Activated CD4-positive, alpha-beta T cell treated with anti-CD3 and anti-CD28 coated beads, Interleukin-2, amount 10 ng/mL, durations not matched to agents 24 days and 14 days (primary cell): ENCODE results near the gene NXPH4. TPM values are rescaled to one million over a fixed set of nuclear protein-coding genes. Genes with fewer than 3 reads are reported as not detected.

Source experiments
- DNase-seq: peaks from one replicate; pipeline ENCODE4 v3.0.0; 2022
- H3K27ac Mint-ChIP-seq: one replicate; pipeline ENCODE4 v1.8.0; 2022; ENCODE audit warnings: mild to moderate bottlenecking, mixed read lengths
- H3K27me3 Mint-ChIP-seq: one replicate; pipeline ENCODE4 v1.8.0; 2022; ENCODE audit warnings: mixed read lengths
- H3K36me3 Mint-ChIP-seq: one replicate; pipeline ENCODE4 v1.8.0; 2022; ENCODE audit warnings: low read depth, mild to moderate bottlenecking, mixed read lengths
- H3K4me1 Mint-ChIP-seq: one replicate; pipeline ENCODE4 v1.8.0; 2021; ENCODE audit warnings: mixed read lengths
- H3K4me3 Mint-ChIP-seq: one replicate; pipeline ENCODE4 v1.8.0; 2022; ENCODE audit warnings: mild to moderate bottlenecking, moderate library complexity, mixed read lengths
- H3K9me3 Mint-ChIP-seq: one replicate; pipeline ENCODE4 v1.8.0; 2021; ENCODE audit warnings: mixed read lengths
- intact Hi-C: fragments of 100-400 bp; cut with micrococcal nuclease; formaldehyde crosslinking; loops from one replicate; pipeline ENCODE4 v1.15.1; 2023
- total RNA-seq: library from RNA; stranded (reverse); gene quantifications from 2 replicates; pipeline ENCODE4 v1.2.3, GENCODE V29; 2022

Gene NXPH4
- total RNA-seq, 1 donor from 2014 or later, result 0.47 TPM

DNA sequence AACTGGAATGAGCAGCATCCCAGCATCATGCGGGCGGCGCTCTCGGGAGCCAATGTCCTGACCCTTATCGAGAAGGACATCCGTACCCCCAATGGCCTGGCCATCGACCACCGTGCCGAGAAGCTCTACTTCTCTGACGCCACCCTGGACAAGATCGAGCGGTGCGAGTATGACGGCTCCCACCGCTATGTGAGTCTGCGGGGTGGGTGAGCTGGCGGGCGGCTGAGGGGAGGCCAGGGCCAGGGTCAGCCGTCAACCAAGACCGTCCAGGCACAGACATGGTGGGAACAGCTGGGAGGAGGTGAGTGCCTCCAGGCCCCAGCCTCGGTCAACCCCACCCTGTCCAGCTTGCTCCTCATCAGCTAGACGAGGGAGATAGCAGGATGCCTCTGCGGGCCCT, 25.8 kb upstream of the NXPH4 start:
- intact Hi-C loops, result no loop called here
- Mint-ChIP-seq H3K27me3 (no peaks in the 10 kb centered on the region), H3K9me3 (no peaks in the 10 kb centered on the region), H3K27ac (no peak overlapping the region), H3K4me1 (no peaks in the 10 kb centered on the region), H3K4me3 (no peak overlapping the region), H3K36me3 (no peaks in the 10 kb centered on the region)
- DNase-seq, result no peak

GRCh38 chr12:57191410-57191809, 25.2 kb upstream of the NXPH4 start:
- no peaks in the 10 kb centered on the region for H3K9me3 Mint-ChIP-seq
- H3K4me1 Mint-ChIP-seq, result no peaks in the 10 kb centered on the region
- no peak for DNase-seq
- H3K36me3 Mint-ChIP-seq, result no peaks in the 10 kb centered on the region
- H3K4me3 Mint-ChIP-seq, result no peak overlapping the region
- H3K27me3 Mint-ChIP-seq, result no peaks in the 10 kb centered on the region
- intact Hi-C loops, result no loop called here
- H3K27ac Mint-ChIP-seq, result no peak overlapping the region

DNA sequence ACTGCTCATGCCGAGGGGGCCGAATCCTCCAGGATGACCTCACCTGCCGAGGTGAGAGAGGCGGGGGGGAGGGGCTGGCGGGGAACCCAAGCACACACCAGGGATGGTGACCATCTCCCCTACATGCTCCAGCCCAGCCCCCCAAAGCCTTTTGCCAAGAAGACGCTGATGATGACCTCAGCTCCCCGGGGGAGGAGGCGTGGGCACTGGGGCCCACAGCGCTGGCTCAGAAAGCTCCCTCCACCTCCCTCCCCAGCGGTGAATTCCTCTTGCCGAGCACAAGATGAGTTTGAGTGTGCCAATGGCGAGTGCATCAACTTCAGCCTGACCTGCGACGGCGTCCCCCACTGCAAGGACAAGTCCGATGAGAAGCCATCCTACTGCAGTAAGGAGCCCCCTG, 23.7 kb upstream of the NXPH4 start:
- Mint-ChIP-seq H3K36me3 (no peaks in the 10 kb centered on the region), H3K4me3 (no peak overlapping the region), H3K27me3 (no peaks in the 10 kb centered on the region), H3K4me1 (no peaks in the 10 kb centered on the region), H3K9me3 (no peaks in the 10 kb centered on the region), H3K27ac (no peak overlapping the region)
- intact Hi-C loops, result no loop called here
- no peak for DNase-seq

DNA sequence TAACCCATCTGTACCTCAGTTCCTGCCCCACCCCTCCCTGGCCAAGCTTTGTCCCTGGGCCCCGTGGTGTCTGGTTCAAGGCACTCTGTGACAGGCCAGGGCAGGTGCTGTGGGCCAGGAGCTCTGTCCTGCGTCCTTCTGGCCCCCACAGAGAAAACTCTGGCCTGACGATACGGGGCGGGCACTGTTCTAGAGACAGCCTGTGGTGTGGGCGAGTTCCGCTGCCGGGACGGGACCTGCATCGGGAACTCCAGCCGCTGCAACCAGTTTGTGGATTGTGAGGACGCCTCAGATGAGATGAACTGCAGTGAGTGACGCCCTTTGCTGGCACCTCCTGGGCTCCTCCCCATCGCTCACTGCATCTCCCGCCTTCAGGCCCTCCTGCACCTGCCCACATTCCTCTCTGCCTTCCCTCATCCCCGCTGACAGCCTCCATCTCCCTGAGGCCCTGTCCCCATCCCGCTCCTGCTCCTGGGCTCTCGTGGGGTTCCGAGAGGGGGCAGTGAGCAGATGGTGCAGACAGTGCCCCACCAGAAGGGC, 22.8 kb upstream of the NXPH4 start:
- Mint-ChIP-seq H3K27me3 (no peaks in the 10 kb centered on the region), H3K9me3 (no peaks in the 10 kb centered on the region), H3K27ac (no peak overlapping the region), H3K4me1 (no peaks in the 10 kb centered on the region), H3K36me3 (no peaks in the 10 kb centered on the region), H3K4me3 (no peak overlapping the region)
- DNase-seq, result no peak
- intact Hi-C loops, result no loop called here

DNA sequence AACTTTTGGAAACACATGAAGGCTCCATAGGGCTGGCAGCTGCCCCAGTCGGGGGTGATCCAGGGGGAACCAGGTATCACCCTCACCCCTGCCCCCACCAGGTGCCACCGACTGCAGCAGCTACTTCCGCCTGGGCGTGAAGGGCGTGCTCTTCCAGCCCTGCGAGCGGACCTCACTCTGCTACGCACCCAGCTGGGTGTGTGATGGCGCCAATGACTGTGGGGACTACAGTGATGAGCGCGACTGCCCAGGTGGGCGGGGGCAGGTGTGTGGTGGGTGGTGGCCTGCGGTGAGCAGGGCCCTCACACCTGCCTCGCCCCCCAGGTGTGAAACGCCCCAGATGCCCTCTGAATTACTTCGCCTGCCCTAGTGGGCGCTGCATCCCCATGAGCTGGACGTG, 22.3 kb upstream of the NXPH4 start:
- no peak for DNase-seq
- Mint-ChIP-seq H3K4me1 (no peaks in the 10 kb centered on the region), H3K9me3 (no peaks in the 10 kb centered on the region), H3K36me3 (no peaks in the 10 kb centered on the region), H3K27ac (no peak overlapping the region), H3K4me3 (no peak overlapping the region), H3K27me3 (no peaks in the 10 kb centered on the region)
- intact Hi-C loops, result no loop called here

GRCh38 chr12:57195186-57195585, 21.4 kb upstream of the NXPH4 start:
- Mint-ChIP-seq H3K36me3 (no peaks in the 10 kb centered on the region), H3K4me3 (no peak overlapping the region), H3K27me3 (no peaks in the 10 kb centered on the region), H3K27ac (no peak overlapping the region), H3K4me1 (no peaks in the 10 kb centered on the region), H3K9me3 (no peaks in the 10 kb centered on the region)
- intact Hi-C loops, result no loop called here
- no peak for DNase-seq

DNA sequence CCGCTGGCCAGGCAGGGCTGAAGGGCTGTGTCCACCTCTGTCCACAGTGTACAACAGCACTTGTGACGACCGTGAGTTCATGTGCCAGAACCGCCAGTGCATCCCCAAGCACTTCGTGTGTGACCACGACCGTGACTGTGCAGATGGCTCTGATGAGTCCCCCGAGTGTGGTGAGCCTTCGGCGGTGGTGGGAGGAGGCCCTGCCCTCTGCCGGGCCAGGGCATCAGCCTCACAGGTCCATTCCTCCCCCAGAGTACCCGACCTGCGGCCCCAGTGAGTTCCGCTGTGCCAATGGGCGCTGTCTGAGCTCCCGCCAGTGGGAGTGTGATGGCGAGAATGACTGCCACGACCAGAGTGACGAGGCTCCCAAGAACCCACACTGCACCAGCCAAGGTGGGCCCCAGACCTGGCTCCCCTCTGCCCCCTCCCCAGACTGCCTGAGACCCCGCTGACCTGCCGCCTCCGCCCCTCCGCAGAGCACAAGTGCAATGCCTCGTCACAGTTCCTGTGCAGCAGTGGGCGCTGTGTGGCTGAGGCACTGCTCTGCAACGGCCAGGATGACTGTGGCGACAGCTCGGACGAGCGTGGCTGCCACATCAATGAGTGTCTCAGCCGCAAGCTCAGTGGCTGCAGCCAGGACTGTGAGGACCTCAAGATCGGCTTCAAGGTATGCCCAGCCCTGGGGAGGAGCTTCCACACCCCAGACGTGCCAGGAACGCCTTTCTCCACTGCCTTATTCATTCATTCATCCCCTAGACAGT, 20.8 kb upstream of the NXPH4 start:
- no peak for DNase-seq
- Mint-ChIP-seq H3K27me3 (no peaks in the 10 kb centered on the region), H3K4me3 (no peak overlapping the region), H3K4me1 (no peaks in the 10 kb centered on the region), H3K9me3 (no peaks in the 10 kb centered on the region), H3K36me3 (no peaks in the 10 kb centered on the region), H3K27ac (no peak overlapping the region)
- intact Hi-C loops, result no loop called here

- Mint-ChIP-seq H3K27me3 (no peaks in the 10 kb centered on the region), H3K4me3 (no peak overlapping the region), H3K4me1 (no peaks in the 10 kb centered on the region), H3K9me3 (no peaks in the 10 kb centered on the region), H3K27ac (no peak overlapping the region), H3K36me3 (no peaks in the 10 kb centered on the region)
- intact Hi-C loops, result no loop called here
- DNase-seq, result no peak
These were observed 20.2 kb upstream of the NXPH4 start for GRCh38 chr12:57196439-57196838.

DNA sequence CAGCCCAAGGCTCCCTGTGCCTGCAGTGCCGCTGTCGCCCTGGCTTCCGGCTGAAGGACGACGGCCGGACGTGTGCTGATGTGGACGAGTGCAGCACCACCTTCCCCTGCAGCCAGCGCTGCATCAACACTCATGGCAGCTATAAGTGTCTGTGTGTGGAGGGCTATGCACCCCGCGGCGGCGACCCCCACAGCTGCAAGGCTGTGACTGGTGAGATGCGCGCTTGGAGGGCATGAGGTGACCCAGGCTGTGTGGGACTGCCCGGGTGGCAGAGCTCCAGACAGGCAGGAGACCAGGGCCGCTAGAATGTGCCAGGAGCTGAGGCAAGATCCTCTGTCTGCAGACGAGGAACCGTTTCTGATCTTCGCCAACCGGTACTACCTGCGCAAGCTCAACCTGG, 19.6 kb upstream of the NXPH4 start:
- DNase-seq, result no peak
- intact Hi-C loops, result no loop called here
- Mint-ChIP-seq H3K36me3 (no peaks in the 10 kb centered on the region), H3K4me1 (no peaks in the 10 kb centered on the region), H3K9me3 (no peaks in the 10 kb centered on the region), H3K27ac (no peak overlapping the region), H3K4me3 (no peak overlapping the region), H3K27me3 (no peaks in the 10 kb centered on the region)

- Mint-ChIP-seq H3K9me3 (no peaks in the 10 kb centered on the region), H3K27me3 (no peaks in the 10 kb centered on the region)
These were observed 18.3 kb upstream of the NXPH4 start for GRCh38 chr12:57198329-57198728.

DNA sequence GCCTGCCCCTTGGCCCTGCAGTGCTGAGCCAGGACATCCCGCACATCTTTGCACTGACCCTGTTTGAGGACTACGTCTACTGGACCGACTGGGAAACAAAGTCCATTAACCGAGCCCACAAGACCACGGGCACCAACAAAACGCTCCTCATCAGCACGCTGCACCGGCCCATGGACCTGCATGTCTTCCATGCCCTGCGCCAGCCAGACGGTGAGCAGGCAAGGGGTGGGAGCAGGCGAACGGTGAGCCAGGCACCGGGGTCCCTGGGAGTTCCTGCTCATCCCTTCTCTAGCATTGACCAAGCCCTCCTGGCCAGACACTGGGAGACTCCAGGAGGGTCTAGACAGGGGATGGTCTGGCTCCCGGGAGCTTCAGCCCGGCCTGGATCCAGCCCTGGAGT, 17.4 kb upstream of the NXPH4 start:
- Mint-ChIP-seq H3K9me3 (no peaks in the 10 kb centered on the region), H3K4me3 (no peak overlapping the region), H3K27ac (no peak overlapping the region), H3K36me3 (no peaks in the 10 kb centered on the region), H3K4me1 (no peaks in the 10 kb centered on the region), H3K27me3 (no peaks in the 10 kb centered on the region)
- DNase-seq, result no peak
- intact Hi-C loops, result no loop called here

More at GRCh38 chr12:57198329-57198728, 18.3 kb upstream of the NXPH4 start:
- Mint-ChIP-seq H3K27ac (no peak overlapping the region), H3K4me3 (no peak overlapping the region), H3K36me3 (no peaks in the 10 kb centered on the region), H3K4me1 (no peaks in the 10 kb centered on the region)
- no peak for DNase-seq
- intact Hi-C loops, result no loop called here

- intact Hi-C loops, result no loop called here
- H3K36me3 Mint-ChIP-seq, result no peaks in the 10 kb centered on the region
- no peaks in the 10 kb centered on the region for H3K4me1 Mint-ChIP-seq
- DNase-seq, result no peak
- H3K27ac Mint-ChIP-seq, result no peak overlapping the region
- H3K4me3 Mint-ChIP-seq, result no peak overlapping the region
- H3K27me3 Mint-ChIP-seq, result no peaks in the 10 kb centered on the region
- no peaks in the 10 kb centered on the region for H3K9me3 Mint-ChIP-seq
These were observed 16.1 kb upstream of the NXPH4 start for GRCh38 chr12:57200497-57200896.

- Mint-ChIP-seq H3K4me1 (no peaks in the 10 kb centered on the region), H3K4me3 (no peak overlapping the region), H3K27ac (no peak overlapping the region), H3K36me3 (no peaks in the 10 kb centered on the region), H3K27me3 (no peaks in the 10 kb centered on the region), H3K9me3 (no peaks in the 10 kb centered on the region)
- intact Hi-C loops, result no loop called here
- no peak for DNase-seq
These were observed 15.4 kb upstream of the NXPH4 start for GRCh38 chr12:57201219-57201618.

GRCh38 chr12:57201631-57202030, 15.0 kb upstream of the NXPH4 start:
- no peak overlapping the region for H3K27ac Mint-ChIP-seq
- no peaks in the 10 kb centered on the region for H3K4me1 Mint-ChIP-seq
- no peaks in the 10 kb centered on the region for H3K36me3 Mint-ChIP-seq
- H3K9me3 Mint-ChIP-seq, result no peaks in the 10 kb centered on the region
- no peak overlapping the region for H3K4me3 Mint-ChIP-seq
- no peak for DNase-seq
- H3K27me3 Mint-ChIP-seq, result no peaks in the 10 kb centered on the region
- intact Hi-C loops, result no loop called here

DNA sequence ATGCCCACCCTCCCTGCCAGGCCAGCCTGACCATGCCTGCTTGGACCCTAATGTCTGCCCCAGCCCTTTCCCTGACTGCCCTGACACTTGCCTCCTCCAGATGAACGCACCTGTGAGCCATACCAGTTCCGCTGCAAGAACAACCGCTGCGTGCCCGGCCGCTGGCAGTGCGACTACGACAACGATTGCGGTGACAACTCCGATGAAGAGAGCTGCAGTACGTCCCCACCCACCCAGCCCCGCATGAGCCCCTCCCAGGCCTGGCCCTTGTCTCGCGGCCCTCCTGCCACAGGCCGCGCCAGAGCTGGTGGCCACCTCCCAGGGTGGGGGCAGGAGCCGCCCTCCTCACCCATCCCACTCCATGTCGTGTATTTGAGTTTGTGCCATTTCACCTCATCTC, 14.3 kb upstream of the NXPH4 start:
- Mint-ChIP-seq H3K4me3 (no peak overlapping the region), H3K9me3 (no peaks in the 10 kb centered on the region), H3K27me3 (no peaks in the 10 kb centered on the region), H3K36me3 (no peaks in the 10 kb centered on the region), H3K4me1 (no peaks in the 10 kb centered on the region), H3K27ac (no peak overlapping the region)
- intact Hi-C loops, result no loop called here
- DNase-seq, result no peak
